AG04449 (cell line): ENCODE measurements around the gene RAB37.

Experiments used
- CTCF ChIA-PET: fragments of 350-600 bp; formaldehyde crosslinking; extraction: SDS; loops from one replicate; lab custom pipeline; 2021; ENCODE audit warnings: antibody characterized with exemption; lab: Yijun Ruan, JAX
- POLR2A ChIA-PET: fragments of 400-600, 350-600 bp; formaldehyde crosslinking; extraction: SDS; loops from one replicate; lab custom pipeline; 2020; ENCODE audit warnings: antibody characterized with exemption, inconsistent platforms; lab: Yijun Ruan, JAX
- DNase-seq: peaks from one replicate; pipeline ENCODE4 v3.0.0-alpha.2; 2010; ENCODE audit warnings: low read depth, low spot score
- H3K4me3 ChIP-seq: 2 replicates; pipeline ENCODE4 v1.5.1; 2011; ENCODE audit warnings: low read depth, mild to moderate bottlenecking, control low read depth, low read length
- CTCF ChIP-seq: IDR thresholded peaks from one replicate; pipeline ENCODE4 v1.5.1; 2011; ENCODE audit warnings: mild to moderate bottlenecking, moderate library complexity, low read length, control low read depth, inconsistent platforms; ENCODE audit not compliant: insufficient read depth; ENCODE audit errors: missing control alignments

The RAB37 gene

DNA sequence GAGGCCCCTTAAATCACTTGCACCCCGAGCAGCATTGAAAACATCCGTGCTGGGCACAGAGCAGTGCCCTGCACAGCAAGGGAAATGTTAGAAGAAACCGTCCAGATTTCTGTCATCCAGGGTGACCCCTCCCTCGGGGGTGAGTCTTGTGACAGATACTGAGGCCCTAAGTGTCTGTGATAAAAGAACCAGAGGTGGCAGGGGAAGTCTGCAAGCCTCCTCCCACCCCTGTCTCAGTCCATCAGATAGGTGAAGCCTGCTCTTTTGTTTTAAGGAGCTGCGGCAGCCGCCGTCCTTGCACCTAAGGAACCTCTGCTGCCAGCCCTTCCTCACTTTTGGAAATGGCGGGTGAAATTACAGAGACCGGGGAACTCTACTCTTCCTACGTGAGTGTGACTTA, 39.9 kb downstream of the RAB37 start:
- CTCF ChIA-PET: interaction anchor here (1.0 to 11.5 kb wide), 9 partner anchors 9 to 181 kb away, joined by 3 to 159 read pairs (median 4); no protein-coding TSS in a partner anchor
- POLR2A ChIA-PET: interaction anchor here (0.7 to 1.8 kb wide), 7 partner anchors 9 to 258 kb away, joined by 3 to 6 read pairs (median 4); partner anchors contain the start of gene FDXR
- H3K4me3 ChIP-seq: peak overlapping the region; percentile 98
- DNase-seq: no peak
- TF ChIP-seq CTCF: no peak

DNA sequence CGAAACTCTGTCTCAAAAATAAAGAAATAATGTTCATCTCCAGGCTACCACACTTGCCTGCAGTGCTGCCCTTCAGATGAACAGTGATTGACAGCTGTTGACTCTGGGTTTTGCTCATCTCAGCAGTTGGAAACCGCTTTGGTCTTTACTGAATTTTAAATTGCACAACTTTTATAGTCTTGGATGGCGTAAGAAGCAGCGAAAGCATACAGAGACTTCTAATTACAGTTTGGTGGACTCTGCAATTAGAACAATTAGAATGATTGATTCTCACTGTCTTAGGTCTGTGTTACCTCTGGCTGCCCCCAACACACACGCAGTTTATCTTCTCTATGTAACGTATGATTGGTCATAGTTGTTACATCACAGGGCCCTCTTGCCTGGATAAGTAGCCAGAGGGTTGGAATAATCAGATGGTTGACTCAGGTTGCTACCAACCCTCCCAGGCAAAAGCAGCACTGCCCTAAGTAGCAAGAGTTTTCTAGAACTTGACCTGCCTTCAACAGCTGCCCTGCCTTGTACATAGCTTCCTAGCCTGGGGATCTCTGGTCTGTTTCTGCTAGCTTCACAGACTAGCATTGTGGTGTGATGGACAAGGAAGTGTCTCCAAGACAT, 41.0 kb downstream of the RAB37 start:
- POLR2A ChIA-PET: no interaction called here

DNA sequence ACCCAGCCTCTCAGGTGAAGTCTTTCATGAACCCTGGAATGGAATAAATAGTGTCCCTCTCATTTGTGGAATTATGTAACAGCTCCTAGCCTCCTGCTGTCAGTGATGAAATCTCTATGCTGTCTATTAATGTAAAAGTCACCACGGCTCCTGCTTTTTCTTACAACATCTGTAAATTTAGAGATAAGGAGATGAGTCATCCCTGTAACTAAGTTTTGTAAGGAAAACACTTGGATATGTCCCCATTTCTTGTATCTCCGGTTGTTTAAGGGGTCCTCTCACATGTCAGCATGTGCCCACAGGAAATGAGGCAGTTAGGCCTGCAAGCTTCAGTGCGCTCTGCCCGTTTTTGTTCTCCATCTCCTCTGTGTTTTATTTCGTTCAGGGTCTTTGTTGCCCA, 41.9 kb downstream of the RAB37 start:
- no peak for TF ChIP-seq CTCF
- DNase-seq: no peak
- no peak overlapping the region for H3K4me3 ChIP-seq
- ChIA-PET POLR2A (no interaction called here), CTCF (interaction anchor here (1.2 to 11.5 kb wide), 4 partner anchors 12 to 85 kb away, joined by 3 to 159 read pairs (median 52); no protein-coding TSS in a partner anchor)

More for the DNA sequence above, 41.0 kb downstream of the RAB37 start:
- no peak for DNase-seq
- CTCF ChIA-PET: interaction anchor here (1.0 to 11.5 kb wide), 7 partner anchors 13 to 86 kb away, joined by 3 to 159 read pairs (median 13); no protein-coding TSS in a partner anchor
- no peak for TF ChIP-seq CTCF
- H3K4me3 ChIP-seq: no peak overlapping the region

- CTCF ChIA-PET: interaction anchor here (1.2 to 11.5 kb wide), 4 partner anchors 12 to 85 kb away, joined by 3 to 159 read pairs (median 52); no protein-coding TSS in a partner anchor
- POLR2A ChIA-PET: no interaction called here
- no peak for TF ChIP-seq CTCF
- no peak for DNase-seq
- no peak overlapping the region for H3K4me3 ChIP-seq
Observed at GRCh38 chr17:74779501-74779900, 42.4 kb downstream of the RAB37 start.

DNA sequence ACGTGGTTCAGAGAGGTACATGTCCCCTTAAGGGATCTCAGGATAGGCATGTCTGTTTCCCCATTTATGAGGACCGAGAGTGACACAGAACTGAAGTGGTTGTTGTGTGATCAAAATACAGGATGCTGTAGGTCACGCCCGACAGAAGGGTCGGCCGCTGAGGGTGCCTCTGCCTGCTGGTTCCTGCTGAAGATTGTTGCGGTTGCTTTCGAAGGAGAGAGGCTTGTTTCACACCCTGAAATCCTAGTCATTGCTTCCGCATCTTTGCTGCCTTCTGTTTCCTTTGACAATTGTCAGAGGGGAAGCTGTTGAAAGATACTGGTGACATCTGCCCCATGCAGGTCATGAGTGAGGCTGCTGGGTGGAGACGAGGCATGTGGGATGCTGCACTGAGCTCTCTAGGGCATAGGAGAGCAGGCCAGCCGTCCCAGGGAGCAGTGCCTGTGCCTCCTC, 42.9 kb downstream of the RAB37 start:
- ChIA-PET POLR2A (no interaction called here), CTCF (interaction anchor here (2.4 to 11.5 kb wide), 3 partner anchors 11 to 84 kb away, joined by 13 to 159 read pairs (median 90); no protein-coding TSS in a partner anchor)
- no peak for DNase-seq
- no peak overlapping the region for H3K4me3 ChIP-seq
- TF ChIP-seq CTCF: no peak
